Measurements from ENCODE around the gene IGSF21. TPM values are rescaled to one million over a fixed set of nuclear protein-coding genes. Genes with fewer than 3 reads are reported as not detected.

Gene IGSF21
- total and polyA plus RNA-seq, 2 of the 8 experiments (the other 6 are each of a cell fraction or from before 2014, with no cell fraction given) = 22.5 to 28.5 TPM

DNA sequence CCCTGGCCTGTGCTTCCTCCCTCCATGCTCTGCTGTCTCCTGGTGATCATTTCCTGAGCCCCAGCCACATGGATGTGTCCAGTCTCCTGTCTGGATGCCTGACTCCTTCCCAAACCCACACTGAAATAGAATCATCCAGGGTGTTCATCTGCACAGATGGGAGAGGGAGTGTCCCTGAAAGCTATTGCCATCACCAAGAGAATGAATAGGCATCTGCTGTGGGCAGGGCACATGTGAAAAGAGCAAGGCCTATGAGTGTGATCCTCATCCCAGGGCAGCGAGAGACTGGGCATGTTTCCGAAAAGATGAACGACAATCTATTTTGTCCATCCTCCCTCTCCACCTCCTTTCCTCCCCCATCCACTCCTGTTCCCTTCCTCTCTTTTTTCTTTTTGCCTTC, 5.0 kb downstream of the IGSF21 start:
- H3K36me3 ChIP-seq (ENCODE audit: control insufficient read depth in 2 of 4, insufficient read depth in 4 of 4, low read length in 3 of 4) = no peaks in the 10 kb centered on the region; a peak in 1 of 8 replicates
- H2AK5ac ChIP-seq (ENCODE audit: low read depth, low read length) = no peak overlapping the region
- DNase-seq (ENCODE audit: low read depth in 1 of 2, low spot score in 2 of 2) (no peak), FAIRE-seq (no peak)
- no peak overlapping the region for H3K23ac ChIP-seq (ENCODE audit: insufficient read length)
- no peak overlapping the region for H4K5ac ChIP-seq (ENCODE audit: insufficient read length, low read depth, low read length)
- peaks cover 7 to 19% (median 12%) of the 10 kb centered on the region in 4 experiments; a peak in 6 of 7 replicates for H3K4me1 ChIP-seq (replicated peaks in 1 of 4; ENCODE audit: control insufficient read depth in 3 of 4, insufficient read depth in 4 of 4, low read length in 3 of 4)
- no peak overlapping the region for H3K4me2 ChIP-seq (ENCODE audit: insufficient read depth in 1 of 2, low read depth in 2 of 2, low read length in 2 of 2)
- no peak overlapping the region for H2BK12ac ChIP-seq (ENCODE audit: low read depth, low read length)
- ChIA-PET CTCF (ENCODE audit: partially characterized antibody) (interaction anchor here (1.3 to 2.0 kb wide), 5 partner anchors 8 to 122 kb away, joined by 3 to 10 read pairs (median 5); no protein-coding TSS in a partner anchor), POLR2A (ENCODE audit: partially characterized antibody) (no interaction called here)
- peaks cover 7 to 16% of the 10 kb centered on the region in 2 experiments for H4K20me1 ChIP-seq (replicated peaks in 1 of 2; ENCODE audit: control insufficient read depth in 1 of 2, insufficient read depth in 2 of 2, low read length in 2 of 2)
- no peak overlapping the region for H3K4ac ChIP-seq (replicated peaks; ENCODE audit: insufficient read length, low read depth, low read length)
- no peak overlapping the region; the same call in 1 of the 2 replicates for H2BK20ac ChIP-seq (ENCODE audit: low read length)
- H4K8ac ChIP-seq (ENCODE audit: extremely low read depth, insufficient read depth, low read length) = no peak overlapping the region
- H3K23me2 ChIP-seq (ENCODE audit: low read depth, low read length) = peaks cover 27% of the 10 kb centered on the region
- no peak overlapping the region for H3K27ac ChIP-seq (ENCODE audit: low read depth, low read length)
- H3K27me3 ChIP-seq (replicated peaks in 1 of 4; ENCODE audit: control insufficient read depth in 3 of 4, extremely low read depth in 1 of 4, insufficient read depth in 3 of 4, low read length in 3 of 4) = peaks cover 8 to 34% (median 28%) of the 10 kb centered on the region in 4 experiments; a peak in 6 of 7 replicates
- no peak overlapping the region for H2BK15ac ChIP-seq (ENCODE audit: low read length)
- H3K4me3 ChIP-seq (ENCODE audit: extremely low read depth in 1 of 4, insufficient read depth in 2 of 4, low read depth in 3 of 4, low read length in 4 of 4) = no peak overlapping the region
- H2AFZ ChIP-seq (ENCODE audit: low read length) = no peak overlapping the region
- H3K79me2 ChIP-seq (ENCODE audit: control insufficient read depth in 1 of 2, insufficient read depth in 2 of 2, low read length in 2 of 2) = peaks cover 0 to 10% of the 10 kb centered on the region in 2 experiments; a peak in 1 of 4 replicates
- H3K9me3 ChIP-seq (ENCODE audit: insufficient read depth in 2 of 2, low read depth in 1 of 2, low read length in 1 of 2) = no peaks in the 10 kb centered on the region
- no peak overlapping the region for H2BK5ac ChIP-seq (ENCODE audit: low read depth, low read length)
- peaks cover 18% of the 10 kb centered on the region for H3K79me1 ChIP-seq (ENCODE audit: low read depth, low read length)
- H3K18ac ChIP-seq (ENCODE audit: extremely low read depth, low read length) = no peak overlapping the region
- H3K56ac ChIP-seq (replicated peaks; ENCODE audit: insufficient read length, low read depth, low read length) = no peak overlapping the region
- H3K9ac ChIP-seq (replicated peaks in 1 of 4; ENCODE audit: extremely low read depth in 1 of 4, low read depth in 3 of 4, low read length in 3 of 4) = no peak overlapping the region
- H3K14ac ChIP-seq (ENCODE audit: insufficient read length) = no peak overlapping the region
- H2BK120ac ChIP-seq (replicated peaks; ENCODE audit: low read depth, low read length) = no peak overlapping the region
- 94% methylated on average over 3 of the region's 3 CpGs; no CpG with 5 or more reads in 1 of the 2 experiments for WGBS, 2 experiments (ENCODE audit: extremely low coverage in 1 of 2, insufficient coverage in 1 of 2, insufficient read length in 1 of 2, insufficient replicate concordance in 2 of 2, low coverage in 1 of 2, low lambda C conversion rate in 2 of 2, missing lambda C conversion rate in 1 of 2)
- no peak overlapping the region for H4K91ac ChIP-seq (replicated peaks; ENCODE audit: insufficient read length, low read length)
- TF ChIP-seq, protein P1, sequence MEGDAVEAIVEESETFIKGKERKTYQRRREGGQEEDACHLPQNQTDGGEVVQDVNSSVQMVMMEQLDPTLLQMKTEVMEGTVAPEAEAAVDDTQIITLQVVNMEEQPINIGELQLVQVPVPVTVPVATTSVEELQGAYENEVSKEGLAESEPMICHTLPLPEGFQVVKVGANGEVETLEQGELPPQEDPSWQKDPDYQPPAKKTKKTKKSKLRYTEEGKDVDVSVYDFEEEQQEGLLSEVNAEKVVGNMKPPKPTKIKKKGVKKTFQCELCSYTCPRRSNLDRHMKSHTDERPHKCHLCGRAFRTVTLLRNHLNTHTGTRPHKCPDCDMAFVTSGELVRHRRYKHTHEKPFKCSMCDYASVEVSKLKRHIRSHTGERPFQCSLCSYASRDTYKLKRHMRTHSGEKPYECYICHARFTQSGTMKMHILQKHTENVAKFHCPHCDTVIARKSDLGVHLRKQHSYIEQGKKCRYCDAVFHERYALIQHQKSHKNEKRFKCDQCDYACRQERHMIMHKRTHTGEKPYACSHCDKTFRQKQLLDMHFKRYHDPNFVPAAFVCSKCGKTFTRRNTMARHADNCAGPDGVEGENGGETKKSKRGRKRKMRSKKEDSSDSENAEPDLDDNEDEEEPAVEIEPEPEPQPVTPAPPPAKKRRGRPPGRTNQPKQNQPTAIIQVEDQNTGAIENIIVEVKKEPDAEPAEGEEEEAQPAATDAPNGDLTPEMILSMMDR (IDR thresholded peaks at IDR 0.05; ENCODE audit: control extremely low read depth in 1 of 3, insufficient read depth in 1 of 3, low read depth in 1 of 3, low read length in 3 of 3) = no peak
- TF ChIP-seq BACH1 (IDR thresholded peaks at IDR 0.05; ENCODE audit: low read length) (no peak), POLR2AphosphoS5 (IDR thresholded peaks at IDR 0.05; ENCODE audit: low read depth, low read length) (no peak), CBX8 (IDR thresholded peaks at IDR 0.05; ENCODE audit: borderline replicate concordance, low read depth, low read length) (no peak)
